CD14-positive monocyte (primary cell): Measurements from ENCODE around the gene CFAP69. TPM values are rescaled to one million over a fixed set of nuclear protein-coding genes. Genes with fewer than 3 reads are reported as not detected.

Source experiments
- DNase-seq, 3 donors: peaks; one replicate each; pipeline ENCODE4 v3.0.0-alpha.2; 2011 to 2022
- H2AFZ ChIP-seq: 2 replicates; pipeline ENCODE4 v1.6.0; 2012; ENCODE audit warnings: mild to moderate bottlenecking, low read depth, low read length, inconsistent platforms; ENCODE audit not compliant: insufficient read depth, poor library complexity, severe bottlenecking
- H3K27ac ChIP-seq, 2 donors: 1 replicate in 1 of 2; 2 replicates in 1 of 2; pipeline ENCODE4 v1.5.1; 2012 to 2013; ENCODE audit warnings: low read length in 2 of 2, control low read depth in 1 of 2, inconsistent platforms in 1 of 2, low read depth in 1 of 2, mild to moderate bottlenecking in 1 of 2
- H3K27me3 ChIP-seq, 2 donors: one replicate each; pipeline versions ENCODE4 v1.6.0 to v1.6.1; 2011 to 2013; ENCODE audit warnings: low read length in 2 of 2; ENCODE audit not compliant: control insufficient read depth in 2 of 2, insufficient read depth in 2 of 2
- H3K36me3 ChIP-seq, 2 donors: replicated peaks in 1 of 2; 1 replicate in 1 of 2; 2 replicates in 1 of 2; pipeline versions ENCODE4 v1.5.1 to v1.6.1; 2012 to 2013; ENCODE audit warnings: low read length in 2 of 2, control low read depth in 1 of 2, inconsistent platforms in 1 of 2, mild to moderate bottlenecking in 1 of 2; ENCODE audit not compliant: insufficient read depth in 2 of 2, control insufficient read depth in 1 of 2
- H3K4me1 ChIP-seq, 2 donors: 1 replicate in 1 of 2; 2 replicates in 1 of 2; pipeline versions ENCODE4 v1.5.1 to v1.6.1; 2012 to 2013; ENCODE audit warnings: low read length in 2 of 2, control low read depth in 1 of 2, inconsistent platforms in 1 of 2, mild to moderate bottlenecking in 1 of 2, moderate library complexity in 1 of 2; ENCODE audit not compliant: insufficient read depth in 2 of 2, control insufficient read depth in 1 of 2
- H3K4me2 ChIP-seq: replicated peaks from 2 replicates; pipeline ENCODE3; 2012; ENCODE audit warnings: low read length, moderate library complexity, mild to moderate bottlenecking; ENCODE audit not compliant: poor library complexity, severe bottlenecking; ENCODE audit errors: extremely low read depth
- H3K4me3 ChIP-seq, 3 experiments: fragments of 200-600 bp in 1 of 3; sonication (generic) in 1 of 3; replicated peaks in 1 of 3; 1 replicate in 2 of 3; 2 replicates in 1 of 3; pipeline ENCODE4 v1.5.1; 2011 to 2013; ENCODE audit warnings: low read length in 3 of 3, mild to moderate bottlenecking in 3 of 3, control low read depth in 2 of 3, low read depth in 2 of 3, inconsistent platforms in 1 of 3, moderate library complexity in 1 of 3
- H3K79me2 ChIP-seq: 2 replicates; pipeline ENCODE4 v1.6.0; 2012; ENCODE audit warnings: mild to moderate bottlenecking, control low read depth, inconsistent platforms, low read length, moderate library complexity; ENCODE audit not compliant: insufficient read depth
- H3K9ac ChIP-seq: 2 replicates; pipeline ENCODE4 v1.6.0; 2017; ENCODE audit warnings: low read length, mild to moderate bottlenecking; ENCODE audit not compliant: insufficient read depth, poor library complexity, severe bottlenecking
- H3K9me3 ChIP-seq, 2 donors: replicated peaks in 1 of 2; 1 replicate in 1 of 2; 2 replicates in 1 of 2; pipeline versions ENCODE4 v1.5.1 to v1.6.1; 2012 to 2013; ENCODE audit warnings: low read length in 2 of 2, control low read depth in 1 of 2; ENCODE audit not compliant: control insufficient read depth in 1 of 2, insufficient read depth in 1 of 2
- H4K20me1 ChIP-seq: 2 replicates; pipeline ENCODE4 v1.6.0; 2012; ENCODE audit warnings: mild to moderate bottlenecking, low read length, control low read depth, moderate library complexity; ENCODE audit not compliant: insufficient read depth
- H3K27ac Mint-ChIP-seq, 7 donors: one replicate each; pipeline ENCODE4 v1.8.0; 2020; ENCODE audit warnings: mild to moderate bottlenecking in 7 of 7, mixed read lengths in 7 of 7, moderate library complexity in 6 of 7, inconsistent platforms in 2 of 7
- H3K27me3 Mint-ChIP-seq, 3 donors: one replicate each; pipeline ENCODE4 v1.8.0; 2021 to 2022; ENCODE audit warnings: low read depth in 3 of 3, mild to moderate bottlenecking in 3 of 3, mixed read lengths in 3 of 3, moderate library complexity in 3 of 3, inconsistent platforms in 1 of 3
- H3K36me3 Mint-ChIP-seq, 2 donors: one replicate each; pipeline ENCODE4 v1.8.0; 2020; ENCODE audit warnings: mixed read lengths in 2 of 2, inconsistent platforms in 1 of 2, mild to moderate bottlenecking in 1 of 2
- H3K4me1 Mint-ChIP-seq: one replicate; pipeline ENCODE4 v1.8.0; 2020; ENCODE audit warnings: mild to moderate bottlenecking, mixed read lengths
- H3K4me3 Mint-ChIP-seq, 2 donors: one replicate each; pipeline ENCODE4 v1.8.0; 2020; ENCODE audit warnings: mild to moderate bottlenecking in 2 of 2, mixed read lengths in 2 of 2, moderate library complexity in 1 of 2
- H3K9me3 Mint-ChIP-seq, 7 donors: one replicate each; pipeline ENCODE4 v1.8.0; 2020 to 2022; ENCODE audit warnings: mixed read lengths in 7 of 7, mild to moderate bottlenecking in 6 of 7, moderate library complexity in 6 of 7, inconsistent platforms in 2 of 7
- CTCF ChIP-seq: fragments of 200-600 bp; IDR thresholded peaks from one replicate; pipeline ENCODE4 v1.8.0; 2022; ENCODE audit warnings: antibody characterized with exemption, mild to moderate bottlenecking
- WGBS: methylation state at CpG from one replicate; pipeline ENCODE4 v1.1.5; 2013; ENCODE audit warnings: missing lambda C conversion rate; ENCODE audit not compliant: insufficient coverage; 5-methylcytosine and 5-hydroxymethylcytosine counted together
- intact Hi-C, 2 donors: fragments of 100-400 bp; cut with micrococcal nuclease; formaldehyde crosslinking; loops; one replicate each; pipeline versions ENCODE4 v1.15.0 to v1.15.1; 2023
- polyA plus RNA-seq, 3 donors: library from polyadenylated mRNA; depleted of rRNA in 1 of 3; unstranded in 2 of 3; stranded (reverse) in 1 of 3; fragments of 300-500 nt in 2 of 3; fragments of >200 nt in 1 of 3; fragmentation: Illumina TruSeq in 2 of 3; gene quantifications; 1 replicate in 2 of 3; 2 replicates in 1 of 3; pipeline ENCODE4 v1.2.3, GENCODE V29; 2012 to 2021

Gene CFAP69
- polyA plus RNA-seq, 3 donors, result not detected

- H3K9me3 Mint-ChIP-seq, result peaks cover 0 to 12% (median 0%) of the 10 kb centered on the region in 7 donors
- no peak overlapping the region for H3K4me3 ChIP-seq
- no peaks in the 10 kb centered on the region for H3K79me2 ChIP-seq
- no peak overlapping the region for H3K27ac ChIP-seq
- no peak for TF ChIP-seq CTCF
- H3K36me3 ChIP-seq, result no peaks in the 10 kb centered on the region
- H3K36me3 Mint-ChIP-seq, result no peaks in the 10 kb centered on the region
- no peak overlapping the region for H3K9ac ChIP-seq
- H3K4me2 ChIP-seq, result no peak overlapping the region
- H4K20me1 ChIP-seq, result no peaks in the 10 kb centered on the region
- H3K9me3 ChIP-seq, result peaks cover 0 to 4% of the 10 kb centered on the region in 2 donors
- H3K4me1 ChIP-seq, result peaks cover 6 to 14% of the 10 kb centered on the region in 2 donors
- H3K4me1 Mint-ChIP-seq, result peaks cover 11% of the 10 kb centered on the region
- H3K27me3 Mint-ChIP-seq, result peaks cover 7 to 24% (median 20%) of the 10 kb centered on the region in 3 donors
- intact Hi-C loops, result no loop called here
- peaks cover 41 to 53% of the 10 kb centered on the region in 2 donors for H3K27me3 ChIP-seq
- H3K27ac Mint-ChIP-seq, result no peak overlapping the region
- H2AFZ ChIP-seq, result no peak overlapping the region
- peak overlapping the region in 1 of 2 donors; percentile 81 for H3K4me3 Mint-ChIP-seq
- no peak for DNase-seq
- WGBS, result 80% methylated on average over 2 of the region's 5 CpGs
These were observed 34.5 kb upstream of the CFAP69 start for GRCh38 chr7:90210475-90210874.

- no peak overlapping the region for H3K27ac Mint-ChIP-seq
- WGBS, result 19% methylated on average over 5 of the region's 11 CpGs
- no peak for DNase-seq
- TF ChIP-seq CTCF, result no peak
- H3K36me3 Mint-ChIP-seq, result no peaks in the 10 kb centered on the region
- intact Hi-C loops, result no loop called here
- Histone ChIP-seq H2AFZ (peak overlapping the region; percentile 56), H3K27me3 (peaks cover 41 to 53% of the 10 kb centered on the region in 2 donors), H3K27ac (no peak overlapping the region), H4K20me1 (no peaks in the 10 kb centered on the region), H3K79me2 (no peaks in the 10 kb centered on the region), H3K4me3 (peak overlapping the region in 1 of 3 experiments; percentile 61), H3K9me3 (peaks cover 0 to 4% of the 10 kb centered on the region in 2 donors), H3K4me2 (peak overlapping the region; percentile 74), H3K36me3 (no peaks in the 10 kb centered on the region), H3K9ac (no peak overlapping the region), H3K4me1 (peaks cover 6 to 14% of the 10 kb centered on the region in 2 donors)
- peak overlapping the region; percentile 50 to 81 for H3K4me3 Mint-ChIP-seq
- peaks cover 0 to 8% (median 0%) of the 10 kb centered on the region in 7 donors for H3K9me3 Mint-ChIP-seq
- peaks cover 11% of the 10 kb centered on the region for H3K4me1 Mint-ChIP-seq
- peaks cover 9 to 24% (median 20%) of the 10 kb centered on the region in 3 donors for H3K27me3 Mint-ChIP-seq
These were observed 34.0 kb upstream of the CFAP69 start for GRCh38 chr7:90210981-90211380.
